Measurements from ENCODE around the gene MYO9A.

The MYO9A gene

GRCh38 chr15:71801935-71802655 is 315.9 kb downstream of the MYO9A start:
- no peaks in the 10 kb centered on the region for H3K9me3 ChIP-seq
- peaks cover 21% of the 10 kb centered on the region for H3K4me1 ChIP-seq
- H3K27me3 ChIP-seq, result no peaks in the 10 kb centered on the region
- H3K36me3 ChIP-seq, result no peaks in the 10 kb centered on the region
- no peak overlapping the region for H3K4me3 ChIP-seq (ENCODE audit: low read depth, low read length)
- no peak for TF ChIP-seq CTCF (IDR thresholded peaks at IDR 0.05; ENCODE audit: low read depth, low read length)
- no peak for DNase-seq

GRCh38 chr15:71800835-71801745 is 316.9 kb downstream of the MYO9A start:
- no peaks in the 10 kb centered on the region for H3K27me3 ChIP-seq
- no peaks in the 10 kb centered on the region for H3K9me3 ChIP-seq
- H3K36me3 ChIP-seq, result no peaks in the 10 kb centered on the region
- peak; percentile 90 for TF ChIP-seq CTCF (IDR thresholded peaks at IDR 0.05; ENCODE audit: low read depth, low read length)
- DNase-seq, result peak; percentile 45
- peaks cover 11% of the 10 kb centered on the region for H3K4me1 ChIP-seq
- H3K4me3 ChIP-seq (ENCODE audit: low read depth, low read length), result no peak overlapping the region

GRCh38 chr15:71800190-71800589 is 317.8 kb downstream of the MYO9A start:
- Histone ChIP-seq H3K9me3 (no peaks in the 10 kb centered on the region), H3K4me3 (ENCODE audit: low read depth, low read length) (no peak overlapping the region), H3K4me1 (peaks cover 9% of the 10 kb centered on the region), H3K27me3 (no peaks in the 10 kb centered on the region), H3K36me3 (no peaks in the 10 kb centered on the region)
- no peak for DNase-seq
- TF ChIP-seq CTCF (IDR thresholded peaks at IDR 0.05; ENCODE audit: low read depth, low read length), result no peak

GRCh38 chr15:71798641-71799040 is 319.3 kb downstream of the MYO9A start:
- H3K9me3 ChIP-seq, result no peaks in the 10 kb centered on the region

GRCh38 chr15:71792521-71792920 is 325.4 kb downstream of the MYO9A start:
- Histone ChIP-seq H3K4me1 (no peaks in the 10 kb centered on the region), H3K27me3 (no peaks in the 10 kb centered on the region; the same call in 1 of the 2 replicates), H3K4me3 (ENCODE audit: low read depth, low read length) (no peak overlapping the region), H3K9me3 (no peaks in the 10 kb centered on the region), H3K36me3 (no peaks in the 10 kb centered on the region)
- TF ChIP-seq CTCF (IDR thresholded peaks at IDR 0.05; ENCODE audit: low read depth, low read length), result no peak
- no peak for DNase-seq

More at GRCh38 chr15:71798641-71799040, 319.3 kb downstream of the MYO9A start:
- no peak for TF ChIP-seq CTCF (IDR thresholded peaks at IDR 0.05; ENCODE audit: low read depth, low read length)
- no peaks in the 10 kb centered on the region for H3K27me3 ChIP-seq
- DNase-seq, result no peak
- H3K4me1 ChIP-seq, result no peaks in the 10 kb centered on the region
- no peaks in the 10 kb centered on the region for H3K36me3 ChIP-seq
- no peak overlapping the region for H3K4me3 ChIP-seq (ENCODE audit: low read depth, low read length)
